MM.1S (cell line): ENCODE measurements around the gene CTNNA2.

Experiments
- DNase-seq: peaks from one replicate; pipeline ENCODE4 v3.0.0-alpha.2; 2015
- H2AFZ ChIP-seq: fragments of 300-600 bp; sonication (generic); 2 replicates; pipeline ENCODE4 v1.6.0; 2016; ENCODE audit warnings: antibody characterized with exemption, low read length
- H3F3A ChIP-seq: fragments of 300-600 bp; sonication (generic); 2 replicates; pipeline ENCODE4 v1.6.1; 2016; ENCODE audit warnings: mild to moderate bottlenecking, antibody characterized with exemption, low read length, moderate library complexity, mixed read lengths; ENCODE audit not compliant: insufficient read depth
- H3K27ac ChIP-seq: fragments of 300-600 bp; sonication (generic); 2 replicates; pipeline ENCODE4 v1.5.1; 2016; ENCODE audit warnings: mild to moderate bottlenecking, low read length
- H3K27me3 ChIP-seq: fragments of 300-600 bp; sonication (generic); replicated peaks from 2 replicates; pipeline ENCODE4 v1.6.0; 2016; ENCODE audit warnings: low read length; ENCODE audit not compliant: insufficient read depth
- H3K36me3 ChIP-seq: fragments of 300-600 bp; sonication (generic); replicated peaks from 2 replicates; pipeline ENCODE4 v1.6.1; 2016; ENCODE audit warnings: mild to moderate bottlenecking, low read length, mixed read lengths; ENCODE audit not compliant: insufficient read depth
- H3K4me1 ChIP-seq: fragments of 300-600 bp; sonication (generic); 2 replicates; pipeline ENCODE4 v1.6.1; 2016; ENCODE audit warnings: low read length, mixed read lengths
- H3K4me2 ChIP-seq: fragments of 300-600 bp; sonication (generic); 2 replicates; pipeline ENCODE4 v1.6.0; 2016; ENCODE audit warnings: low read depth, low read length
- H3K4me3 ChIP-seq: fragments of 300-600 bp; sonication (generic); 2 replicates; pipeline ENCODE4 v1.5.1; 2016; ENCODE audit warnings: low read length, mixed read lengths
- H3K79me2 ChIP-seq: fragments of 300-600 bp; sonication (generic); 2 replicates; pipeline ENCODE4 v1.6.1; 2016; ENCODE audit warnings: mixed run types, low read length, mixed read lengths
- H3K9ac ChIP-seq: fragments of 300-600 bp; sonication (generic); 2 replicates; pipeline ENCODE4 v1.6.1; 2016; ENCODE audit warnings: low read length, mixed read lengths
- H3K9me2 ChIP-seq: fragments of 300-600 bp; sonication (generic); replicated peaks from 2 replicates; pipeline ENCODE4 v1.6.1; 2016; ENCODE audit warnings: mild to moderate bottlenecking, low read length, mixed read lengths; ENCODE audit not compliant: insufficient read depth
- H3K9me3 ChIP-seq: fragments of 300-600 bp; sonication (generic); replicated peaks from 2 replicates; pipeline ENCODE4 v1.6.1; 2016; ENCODE audit warnings: mild to moderate bottlenecking, low read length, mixed read lengths; ENCODE audit not compliant: insufficient read depth
- H4K20me1 ChIP-seq: fragments of 300-600 bp; sonication (generic); 2 replicates; pipeline ENCODE4 v1.6.1; 2016; ENCODE audit warnings: mild to moderate bottlenecking, low read length, moderate library complexity, mixed read lengths; ENCODE audit not compliant: insufficient read depth
- EZH2 ChIP-seq: fragments of 300-600 bp; sonication (generic); optimal IDR thresholded peaks from 2 replicates; pipeline ENCODE3; 2017; ENCODE audit warnings: low read depth, mild to moderate bottlenecking, antibody characterized with exemption, low read length, mixed read lengths
- EZH2phosphoT487 ChIP-seq: fragments of 300-600 bp; sonication (generic); IDR thresholded peaks from 2 replicates; pipeline ENCODE4 v1.6.1; 2018; ENCODE audit warnings: antibody characterized with exemption, low read length
- TF ChIP-seq, protein P1 (sequence below): fragments of 300-600 bp; sonication (generic); IDR thresholded peaks from 2 replicates; pipeline ENCODE4 v1.5.1; 2016; ENCODE audit warnings: antibody characterized with exemption, low read length, mixed read lengths

Gene CTNNA2

DNA sequence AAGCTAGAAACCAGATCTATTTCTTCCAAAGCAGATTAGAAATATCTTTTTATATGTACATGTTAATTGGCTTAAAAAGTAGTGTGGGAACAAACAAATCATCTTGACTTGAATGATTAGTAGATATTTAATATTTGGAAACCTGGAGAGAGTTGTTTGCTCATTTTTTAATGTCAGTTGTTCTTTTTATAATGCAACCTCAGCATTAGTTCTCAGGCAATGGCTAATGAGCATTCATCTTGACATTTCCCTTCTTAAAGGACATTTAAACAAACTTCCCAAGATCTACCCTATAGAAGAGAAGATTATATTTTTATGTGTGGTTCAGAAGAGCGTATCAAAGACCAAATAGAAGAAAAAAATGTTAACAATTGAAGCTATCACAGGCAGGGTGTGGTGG is 334.0 kb downstream of the CTNNA2 start:
- Histone ChIP-seq H2AFZ (no peak overlapping the region), H3K79me2 (no peaks in the 10 kb centered on the region), H3K9me2 (no peaks in the 10 kb centered on the region), H4K20me1 (no peaks in the 10 kb centered on the region), H3K4me1 (no peaks in the 10 kb centered on the region), H3K4me3 (no peak overlapping the region), H3K36me3 (no peaks in the 10 kb centered on the region), H3F3A (no peaks in the 10 kb centered on the region), H3K9ac (no peak overlapping the region), H3K9me3 (no peaks in the 10 kb centered on the region), H3K27me3 (no peaks in the 10 kb centered on the region), H3K27ac (no peak overlapping the region), H3K4me2 (no peak overlapping the region)
- TF ChIP-seq, protein P1, sequence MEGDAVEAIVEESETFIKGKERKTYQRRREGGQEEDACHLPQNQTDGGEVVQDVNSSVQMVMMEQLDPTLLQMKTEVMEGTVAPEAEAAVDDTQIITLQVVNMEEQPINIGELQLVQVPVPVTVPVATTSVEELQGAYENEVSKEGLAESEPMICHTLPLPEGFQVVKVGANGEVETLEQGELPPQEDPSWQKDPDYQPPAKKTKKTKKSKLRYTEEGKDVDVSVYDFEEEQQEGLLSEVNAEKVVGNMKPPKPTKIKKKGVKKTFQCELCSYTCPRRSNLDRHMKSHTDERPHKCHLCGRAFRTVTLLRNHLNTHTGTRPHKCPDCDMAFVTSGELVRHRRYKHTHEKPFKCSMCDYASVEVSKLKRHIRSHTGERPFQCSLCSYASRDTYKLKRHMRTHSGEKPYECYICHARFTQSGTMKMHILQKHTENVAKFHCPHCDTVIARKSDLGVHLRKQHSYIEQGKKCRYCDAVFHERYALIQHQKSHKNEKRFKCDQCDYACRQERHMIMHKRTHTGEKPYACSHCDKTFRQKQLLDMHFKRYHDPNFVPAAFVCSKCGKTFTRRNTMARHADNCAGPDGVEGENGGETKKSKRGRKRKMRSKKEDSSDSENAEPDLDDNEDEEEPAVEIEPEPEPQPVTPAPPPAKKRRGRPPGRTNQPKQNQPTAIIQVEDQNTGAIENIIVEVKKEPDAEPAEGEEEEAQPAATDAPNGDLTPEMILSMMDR = no peak
- TF ChIP-seq EZH2phosphoT487 = no peak
- TF ChIP-seq EZH2 = no peak
- no peak for DNase-seq

DNA sequence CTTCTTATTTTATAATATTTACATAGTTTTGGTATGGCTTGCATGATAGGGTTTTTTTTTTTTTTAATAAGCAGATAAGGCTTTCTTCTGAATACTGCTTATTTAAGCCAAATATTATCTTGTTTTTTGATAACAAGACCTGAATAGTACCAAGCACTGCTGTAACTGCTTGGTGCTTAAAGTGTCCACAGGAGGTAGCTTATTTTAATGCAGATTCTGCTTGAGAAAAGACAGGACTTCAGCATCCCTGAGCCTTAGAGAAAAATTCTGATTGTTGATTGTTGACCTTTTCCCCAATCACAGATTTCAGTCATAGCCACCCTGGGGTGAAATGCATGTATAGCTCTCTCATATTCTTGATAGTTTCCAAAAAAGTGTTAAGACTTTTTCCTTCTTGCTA is 336.4 kb downstream of the CTNNA2 start:
- no peak for DNase-seq
- no peak overlapping the region for H3K4me3 ChIP-seq
- no peak overlapping the region for H3K9ac ChIP-seq
- H3K27me3 ChIP-seq = no peaks in the 10 kb centered on the region
- no peaks in the 10 kb centered on the region for H3K4me1 ChIP-seq
- no peaks in the 10 kb centered on the region for H3K36me3 ChIP-seq
- H3K27ac ChIP-seq = no peak overlapping the region
- no peaks in the 10 kb centered on the region for H3K9me2 ChIP-seq
- H4K20me1 ChIP-seq = no peaks in the 10 kb centered on the region
- no peaks in the 10 kb centered on the region for H3K79me2 ChIP-seq
- H3F3A ChIP-seq = no peaks in the 10 kb centered on the region
- TF ChIP-seq EZH2 (no peak), EZH2phosphoT487 (no peak)
- H3K4me2 ChIP-seq = no peak overlapping the region
- no peak overlapping the region for H2AFZ ChIP-seq
- no peaks in the 10 kb centered on the region for H3K9me3 ChIP-seq

DNA sequence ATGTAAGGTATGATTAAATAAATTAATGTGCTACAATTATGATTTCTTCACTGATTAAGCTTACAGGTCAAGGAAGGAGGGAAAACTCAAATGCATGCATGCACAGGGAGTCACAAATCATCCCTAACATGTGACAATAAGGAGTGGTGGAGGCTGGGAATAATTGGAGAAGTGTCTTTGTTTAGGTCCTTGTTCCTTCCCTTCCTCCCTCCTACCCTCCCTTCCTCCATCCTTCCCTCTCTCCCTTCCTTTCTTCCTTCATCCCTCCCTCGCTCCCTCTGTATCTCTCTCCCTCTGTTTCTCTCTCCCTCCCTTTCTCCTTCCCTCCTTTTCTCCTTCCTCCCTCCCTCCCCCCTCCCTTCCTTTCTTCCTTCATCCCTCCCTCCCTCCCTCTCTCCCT is 337.1 kb downstream of the CTNNA2 start:
- H3F3A ChIP-seq = no peaks in the 10 kb centered on the region
- H3K27me3 ChIP-seq = no peaks in the 10 kb centered on the region
- TF ChIP-seq EZH2 (no peak), EZH2phosphoT487 (no peak)
- TF ChIP-seq, protein P1 = no peak
- no peak overlapping the region for H2AFZ ChIP-seq
- no peaks in the 10 kb centered on the region for H3K79me2 ChIP-seq
- H3K9ac ChIP-seq = no peak overlapping the region
- H3K4me2 ChIP-seq = no peak overlapping the region
- no peaks in the 10 kb centered on the region for H4K20me1 ChIP-seq
- no peak overlapping the region for H3K4me3 ChIP-seq
- no peaks in the 10 kb centered on the region for H3K36me3 ChIP-seq
- no peak for DNase-seq
- no peaks in the 10 kb centered on the region for H3K4me1 ChIP-seq
- no peaks in the 10 kb centered on the region for H3K9me3 ChIP-seq
- H3K9me2 ChIP-seq = no peaks in the 10 kb centered on the region
- H3K27ac ChIP-seq = no peak overlapping the region

DNA sequence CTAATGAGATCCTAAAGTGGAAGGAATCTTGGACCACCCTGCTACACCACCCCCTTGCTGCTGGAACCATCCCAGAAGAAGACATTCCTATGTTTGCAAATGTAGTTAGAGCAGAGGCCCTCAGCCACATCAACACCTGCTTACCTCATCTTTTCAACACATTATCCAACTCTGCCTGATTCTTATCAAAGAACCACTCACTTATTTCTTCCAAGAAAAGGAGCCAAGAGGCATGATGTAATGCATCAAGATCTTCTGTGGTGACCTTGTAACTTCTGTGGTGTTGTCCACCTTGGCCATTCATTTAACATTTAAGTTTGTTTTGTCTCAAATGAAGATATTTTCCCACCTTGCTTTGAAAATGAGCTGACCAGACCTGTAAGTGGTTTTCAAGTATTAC is 338.1 kb downstream of the CTNNA2 start:
- Histone ChIP-seq H3K9me2 (no peaks in the 10 kb centered on the region), H3K36me3 (no peaks in the 10 kb centered on the region), H3K27me3 (no peaks in the 10 kb centered on the region), H3K4me1 (no peaks in the 10 kb centered on the region), H3K9ac (no peak overlapping the region), H3K79me2 (no peaks in the 10 kb centered on the region), H2AFZ (no peak overlapping the region), H3K4me3 (no peak overlapping the region), H3F3A (no peaks in the 10 kb centered on the region), H3K4me2 (no peak overlapping the region), H4K20me1 (no peaks in the 10 kb centered on the region), H3K9me3 (no peaks in the 10 kb centered on the region), H3K27ac (no peak overlapping the region)
- DNase-seq = no peak
- TF ChIP-seq, protein P1 = no peak
- TF ChIP-seq EZH2 (no peak), EZH2phosphoT487 (no peak)
